Activated CD4-positive, alpha-beta T cell treated with anti-CD3 and anti-CD28 coated beads for 36 hours (primary cell): ENCODE measurements around the gene ELMO2. TPM values are rescaled to one million over a fixed set of nuclear protein-coding genes. Genes with fewer than 3 reads are reported as not detected.
"Not testable (repeated sequence)": the region's sequence is repeated elsewhere in the genome, so short reads cannot be mapped to it uniquely, and the experiment has no call there.

Experiments
- ATAC-seq: fragments of 200-7000 bp; cut with Tn5 transposase; one replicate; pipeline ENCODE4 v1.10.0; 2021; ENCODE audit warnings: mild to moderate bottlenecking, moderate library complexity
- CTCF ChIA-PET: fragments of 350-600 bp; sonication (Branson Sonifier 250); formaldehyde crosslinking; loops from one replicate; lab custom pipeline; 2021; ENCODE audit warnings: antibody characterized with exemption; lab: Charles Lee
- POLR2A ChIA-PET: fragments of 350-600 bp; sonication (Branson Sonifier 250); formaldehyde crosslinking; loops from one replicate; lab custom pipeline; 2021; ENCODE audit warnings: antibody characterized with exemption, inconsistent platforms; lab: Charles Lee
- DNase-seq: peaks from one replicate; pipeline ENCODE4 v3.0.0-alpha.2; 2020
- H3K27ac Mint-ChIP-seq: one replicate; pipeline ENCODE4 v1.8.0; 2021; ENCODE audit warnings: mixed read lengths
- H3K27me3 Mint-ChIP-seq: one replicate; pipeline ENCODE4 v1.8.0; 2021; ENCODE audit warnings: mixed read lengths
- H3K36me3 Mint-ChIP-seq: one replicate; pipeline ENCODE4 v1.8.0; 2021; ENCODE audit warnings: low read depth, mixed read lengths
- H3K4me1 Mint-ChIP-seq: one replicate; pipeline ENCODE4 v1.8.0; 2021; ENCODE audit warnings: mixed read lengths
- H3K4me3 Mint-ChIP-seq: one replicate; pipeline ENCODE4 v1.8.0; 2021; ENCODE audit warnings: mild to moderate bottlenecking, moderate library complexity, mixed read lengths
- H3K9me3 Mint-ChIP-seq: one replicate; pipeline ENCODE4 v1.8.0; 2021; ENCODE audit warnings: low read depth, mixed read lengths
- intact Hi-C, 2 experiments: fragments of 100-400 bp; cut with DNase I in 1 of 2; cut with micrococcal nuclease in 1 of 2; formaldehyde crosslinking; loops; one replicate each; pipeline versions ENCODE4 v1.14.2 to v1.15.1; 2022 to 2024; cut with DNase I, micrococcal nuclease
- total RNA-seq, 2 experiments: library from RNA; stranded (reverse); gene quantifications; one replicate each; pipeline ENCODE4 v1.2.3, GENCODE V29; 2021

Gene ELMO2
- total RNA-seq, 2 experiments from 2014 or later: 47.4 to 54.6 TPM

DNA sequence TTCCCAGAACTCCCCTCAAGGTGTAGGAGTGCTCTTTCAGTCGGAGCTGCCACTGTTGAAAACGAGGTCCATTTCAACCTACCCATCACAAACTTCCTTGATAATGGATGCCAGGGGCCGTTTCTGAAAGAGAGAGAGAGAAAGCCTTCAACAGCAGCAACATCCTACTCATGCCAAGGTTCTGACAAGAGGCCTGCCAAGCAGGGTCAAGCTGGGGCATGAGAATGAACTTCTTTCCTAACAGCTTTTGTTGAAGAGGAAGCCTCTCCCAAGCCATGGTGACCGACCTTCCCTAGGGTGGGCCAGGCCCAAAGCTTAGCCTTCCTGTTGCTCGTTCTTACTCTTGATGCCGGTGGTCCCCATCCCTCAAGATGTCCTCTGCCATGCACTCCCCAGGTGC lies 12.4 kb downstream of the ELMO2 start:
- ChIA-PET CTCF (interaction anchor here (1.0 to 1.2 kb wide), 2 partner anchors 12 to 17 kb away, joined by 3 read pairs; no protein-coding TSS in a partner anchor), POLR2A (no interaction called here)
- DNase-seq (no peak), ATAC-seq (no peak)
- Mint-ChIP-seq H3K27me3 (no peaks in the 10 kb centered on the region), H3K36me3 (peaks cover 24% of the 10 kb centered on the region), H3K27ac (no peak overlapping the region), H3K4me3 (no peak overlapping the region), H3K4me1 (peaks cover 5% of the 10 kb centered on the region), H3K9me3 (no peaks in the 10 kb centered on the region)
- intact Hi-C loops: no loop called here

DNA sequence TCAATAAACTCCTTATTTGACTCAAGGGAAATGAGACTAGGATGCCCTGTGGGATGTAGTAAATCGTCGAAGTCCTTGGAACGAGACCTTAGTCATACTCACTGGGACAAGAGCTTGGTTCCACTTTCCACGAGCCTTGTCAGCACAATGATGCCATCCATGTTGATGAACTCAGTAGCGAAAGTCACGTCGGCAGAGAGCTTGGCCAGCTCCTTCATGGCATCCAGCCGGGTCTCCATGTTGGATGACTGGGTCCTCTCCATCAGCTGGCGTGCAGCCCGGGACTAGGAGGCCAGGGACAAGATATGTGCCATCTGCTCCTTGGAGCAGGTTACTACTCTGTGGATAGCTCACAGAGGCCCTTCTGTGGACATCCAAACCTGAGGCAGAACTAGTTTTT lies 17.5 kb downstream of the ELMO2 start:
- DNase-seq (no peak), ATAC-seq (no peak)
- CTCF ChIA-PET: no interaction called here
- Mint-ChIP-seq H3K9me3 (no peaks in the 10 kb centered on the region), H3K4me1 (no peaks in the 10 kb centered on the region), H3K36me3 (peaks cover 42% of the 10 kb centered on the region), H3K27me3 (no peaks in the 10 kb centered on the region), H3K27ac (no peak overlapping the region), H3K4me3 (no peak overlapping the region)
- POLR2A ChIA-PET: no interaction called here
- intact Hi-C loops: no loop called here

DNA sequence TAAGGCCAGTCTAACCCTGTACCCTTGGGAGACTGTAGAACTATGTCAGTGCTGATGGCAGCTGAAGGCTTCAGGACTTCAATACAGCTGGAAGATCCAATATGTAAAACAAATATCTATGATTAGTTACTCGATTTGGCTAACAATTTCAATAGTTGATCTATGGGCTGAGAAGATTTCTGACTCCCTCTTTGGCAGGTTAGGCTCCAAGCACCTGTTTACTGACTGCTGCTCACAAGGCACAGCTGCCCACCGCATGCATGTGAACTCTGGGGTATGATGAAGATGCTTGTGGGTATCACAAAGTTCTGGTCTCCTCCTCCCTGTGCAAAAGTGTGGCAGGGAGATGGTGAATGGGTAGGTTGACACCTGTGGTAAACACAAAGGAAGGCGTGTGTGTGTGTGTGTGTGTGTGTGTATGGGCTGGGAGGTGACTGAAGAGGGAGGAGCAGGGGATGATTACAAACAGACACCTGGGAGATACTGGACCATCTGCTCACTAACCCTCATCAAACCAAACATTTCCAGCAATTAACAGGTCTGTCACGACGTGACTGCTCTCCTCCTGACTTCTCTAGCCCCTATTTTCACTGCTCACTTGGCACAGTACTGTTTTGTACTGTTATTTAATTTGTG lies 18.1 kb downstream of the ELMO2 start:
- ChIA-PET POLR2A (no interaction called here), CTCF (interaction anchor here (0.6 kb wide), 2 partner anchors 21 to 24 kb away, joined by 3 read pairs; no protein-coding TSS in a partner anchor)
- Mint-ChIP-seq H3K4me3 (no peak overlapping the region), H3K36me3 (peaks cover 42% of the 10 kb centered on the region), H3K27ac (no peak overlapping the region), H3K9me3 (no peaks in the 10 kb centered on the region), H3K27me3 (no peaks in the 10 kb centered on the region), H3K4me1 (no peaks in the 10 kb centered on the region)
- DNase-seq (no peak), ATAC-seq (no peak)
- intact Hi-C loops: no loop called here

DNA sequence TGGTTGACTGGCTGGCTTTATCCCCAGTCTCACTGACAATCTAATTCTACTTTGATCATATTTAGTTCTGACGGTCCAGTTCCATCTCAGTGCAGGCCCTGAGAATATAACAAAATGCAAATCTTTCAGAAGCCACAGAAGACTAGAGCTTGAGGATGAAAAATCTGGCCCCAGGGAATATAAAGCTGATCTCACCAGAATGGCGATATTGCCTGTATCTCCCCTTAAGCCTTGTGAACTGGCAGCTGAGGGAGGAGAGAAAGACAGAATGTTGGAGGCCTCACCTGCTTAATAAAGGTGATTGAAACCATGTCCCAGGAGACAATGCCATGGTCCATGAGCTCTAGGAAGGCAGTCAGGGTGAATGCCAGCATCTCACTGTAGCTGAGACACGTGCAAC lies 19.4 kb downstream of the ELMO2 start:
- DNase-seq, H3K4me1 Mint-ChIP-seq, POLR2A ChIA-PET, H3K9me3 Mint-ChIP-seq, H3K4me3 Mint-ChIP-seq, H3K27ac Mint-ChIP-seq, ATAC-seq, intact Hi-C loops, CTCF ChIA-PET, H3K27me3 Mint-ChIP-seq: not testable (repeated sequence)
- H3K36me3 Mint-ChIP-seq: peaks cover 40% of the 10 kb centered on the region

DNA sequence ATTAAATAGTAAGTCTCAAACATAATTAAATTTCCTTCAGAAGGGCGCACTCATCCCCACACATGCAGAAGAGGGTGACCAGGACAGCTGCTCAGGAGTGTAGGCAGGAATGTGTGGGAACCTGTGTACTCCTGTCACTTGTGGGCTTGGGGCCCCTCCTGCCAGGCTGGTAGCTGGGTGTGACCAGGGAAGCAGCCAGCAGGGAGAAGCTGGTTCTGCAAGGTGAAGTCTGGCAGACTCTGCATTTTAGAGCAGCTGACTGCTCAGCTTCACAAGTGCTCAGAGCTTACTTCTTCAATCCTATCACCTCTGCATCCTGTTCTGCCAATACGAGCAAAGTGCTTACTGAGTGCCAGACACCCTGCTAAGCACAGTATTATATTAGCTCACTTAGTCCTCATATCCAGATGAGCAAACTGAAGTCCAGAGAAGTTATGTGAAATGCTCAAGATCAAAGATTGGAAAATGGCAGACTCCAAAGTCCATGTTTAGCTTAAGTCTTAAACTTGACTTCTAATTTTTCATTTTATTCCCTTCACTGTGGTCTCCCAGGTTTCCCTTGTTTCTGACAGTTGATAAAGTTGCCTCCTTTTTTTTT lies 27.9 kb downstream of the ELMO2 start:
- H3K9me3 Mint-ChIP-seq: no peaks in the 10 kb centered on the region
- no peak overlapping the region for H3K27ac Mint-ChIP-seq
- DNase-seq (no peak), ATAC-seq (no peak)
- H3K27me3 Mint-ChIP-seq: no peaks in the 10 kb centered on the region
- H3K4me3 Mint-ChIP-seq: no peak overlapping the region
- no peaks in the 10 kb centered on the region for H3K4me1 Mint-ChIP-seq
- POLR2A ChIA-PET: no interaction called here
- CTCF ChIA-PET: interaction anchor here (1.0 to 1.5 kb wide), 2 partner anchors 13 to 22 kb away, joined by 4 to 5 read pairs; no protein-coding TSS in a partner anchor
- intact Hi-C loops: no loop called here
- peaks cover 45% of the 10 kb centered on the region for H3K36me3 Mint-ChIP-seq

DNA sequence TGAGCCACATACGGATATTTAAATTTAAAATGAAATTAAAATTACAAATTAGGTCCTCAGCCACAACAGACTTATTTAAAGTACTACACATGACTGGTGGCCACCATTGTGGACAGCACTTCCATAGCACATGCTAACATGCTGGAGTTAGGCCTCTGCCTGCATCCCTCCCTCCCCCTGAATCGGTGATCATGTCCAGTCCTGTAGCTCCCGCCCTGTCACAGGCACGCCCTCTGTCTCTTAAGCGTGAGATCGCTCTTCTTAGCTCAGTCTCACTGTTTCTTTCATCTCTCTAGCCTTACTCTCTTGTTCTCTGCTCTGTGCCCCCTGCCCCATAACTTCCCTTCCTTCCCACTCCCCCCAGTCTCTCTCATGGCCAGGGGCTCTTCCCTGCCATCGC lies 28.9 kb downstream of the ELMO2 start:
- H3K36me3 Mint-ChIP-seq: peaks cover 51% of the 10 kb centered on the region

DNA sequence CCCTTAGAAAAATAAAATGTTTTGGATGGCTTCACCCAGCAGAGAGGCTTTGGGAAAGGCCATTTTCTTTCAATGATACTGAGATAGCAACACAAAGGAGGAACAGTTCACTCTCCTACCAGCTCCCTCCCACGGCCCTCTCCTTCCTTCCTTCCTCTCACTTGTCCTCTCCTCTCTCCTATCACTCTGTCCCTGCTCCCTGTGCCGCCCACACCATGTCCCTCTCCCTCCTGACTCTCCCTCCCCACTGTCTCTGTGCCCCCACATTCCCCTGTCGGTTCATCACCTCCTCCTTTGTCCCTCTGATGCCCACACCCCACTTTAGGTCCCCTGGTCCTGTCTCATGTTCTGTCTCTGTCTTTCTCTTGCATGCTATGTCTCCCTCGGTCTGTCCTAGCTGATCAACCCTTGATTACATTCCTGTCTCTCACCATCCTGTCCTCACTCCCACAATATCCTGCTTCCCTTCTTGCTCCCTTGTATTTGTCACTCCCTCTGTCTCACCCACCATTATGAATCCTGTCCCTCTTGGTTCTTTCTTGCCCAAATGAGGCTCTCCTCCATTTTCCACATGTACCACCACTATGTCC lies 30.1 kb downstream of the ELMO2 start:
- no peaks in the 10 kb centered on the region for H3K27me3 Mint-ChIP-seq
- DNase-seq: no peak
- ChIA-PET CTCF (interaction anchor here (0.6 kb wide), 1 partner anchor 40 kb away, joined by 3 read pairs; no protein-coding TSS in a partner anchor), POLR2A (no interaction called here)
- H3K36me3 Mint-ChIP-seq: peaks cover 55% of the 10 kb centered on the region
- no peaks in the 10 kb centered on the region for H3K9me3 Mint-ChIP-seq
- H3K4me1 Mint-ChIP-seq: no peaks in the 10 kb centered on the region
- peak overlapping the region; percentile 3 for H3K27ac Mint-ChIP-seq
- no peak overlapping the region for H3K4me3 Mint-ChIP-seq
- intact Hi-C loops: no loop called here
- ATAC-seq: no peak

More for the DNA sequence above, 28.9 kb downstream of the ELMO2 start:
- DNase-seq (no peak), ATAC-seq (no peak)
- Mint-ChIP-seq H3K4me3 (no peak overlapping the region), H3K4me1 (no peaks in the 10 kb centered on the region), H3K27me3 (no peaks in the 10 kb centered on the region), H3K9me3 (no peaks in the 10 kb centered on the region), H3K27ac (no peak overlapping the region)
- intact Hi-C loops: no loop called here
- POLR2A ChIA-PET: no interaction called here
- CTCF ChIA-PET: interaction anchor here (0.7 to 0.9 kb wide), 2 partner anchors 11 to 16 kb away, joined by 3 read pairs; no protein-coding TSS in a partner anchor

DNA sequence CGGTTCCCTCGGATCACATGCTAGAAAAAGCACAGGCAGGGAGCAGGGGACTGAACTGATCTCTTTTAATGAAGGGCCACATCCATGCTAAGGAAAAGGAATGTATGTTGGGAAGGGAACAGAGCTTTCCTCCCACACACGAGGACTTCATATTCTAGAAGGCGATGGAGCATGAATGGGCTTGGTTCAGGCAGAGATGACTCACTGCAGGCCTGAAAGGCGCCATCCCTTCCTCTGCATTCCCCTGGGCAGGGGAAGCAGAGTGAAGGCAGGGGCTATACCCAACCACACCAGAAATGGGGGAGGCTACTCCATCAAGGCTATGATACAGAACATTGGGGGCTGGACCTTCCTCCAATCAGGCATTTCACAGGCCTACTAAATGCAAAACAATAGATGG lies 30.6 kb downstream of the ELMO2 start:
- ChIA-PET CTCF (no interaction called here), POLR2A (no interaction called here)
- Mint-ChIP-seq H3K4me3 (no peak overlapping the region), H3K27ac (no peak overlapping the region), H3K27me3 (no peaks in the 10 kb centered on the region), H3K4me1 (no peaks in the 10 kb centered on the region), H3K9me3 (no peaks in the 10 kb centered on the region), H3K36me3 (peaks cover 51% of the 10 kb centered on the region)
- ATAC-seq: no peak
- intact Hi-C loops: no loop called here
- no peak for DNase-seq

DNA sequence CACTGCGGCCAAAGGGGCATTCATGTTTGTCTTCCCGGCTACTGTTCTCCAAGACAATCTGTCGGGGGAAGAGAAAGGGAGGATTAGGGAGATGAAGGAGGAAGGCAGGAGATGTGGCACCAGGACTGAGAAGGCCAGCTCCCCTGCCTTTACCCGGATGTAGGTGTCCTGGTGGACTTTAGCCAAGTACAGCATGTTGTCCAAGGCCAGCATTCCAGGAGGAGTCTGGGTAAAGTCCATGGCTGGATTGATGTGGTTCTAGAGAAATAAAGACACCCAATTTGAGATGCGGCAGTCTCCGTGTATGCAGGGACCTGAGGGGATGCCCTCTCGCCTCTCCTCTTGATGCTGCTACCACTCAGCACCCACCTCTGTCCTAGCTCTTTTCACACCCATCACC lies 32.0 kb downstream of the ELMO2 start:
- Mint-ChIP-seq H3K4me3 (no peak overlapping the region), H3K27me3 (no peaks in the 10 kb centered on the region), H3K9me3 (no peaks in the 10 kb centered on the region), H3K4me1 (peaks cover 2% of the 10 kb centered on the region), H3K27ac (no peak overlapping the region), H3K36me3 (peaks cover 54% of the 10 kb centered on the region)
- intact Hi-C loops: no loop called here
- DNase-seq: no peak
- CTCF ChIA-PET: interaction anchor here (0.6 kb wide), 1 partner anchor 26 kb away, joined by 3 read pairs; no protein-coding TSS in a partner anchor
- POLR2A ChIA-PET: no interaction called here
- ATAC-seq: no peak

DNA sequence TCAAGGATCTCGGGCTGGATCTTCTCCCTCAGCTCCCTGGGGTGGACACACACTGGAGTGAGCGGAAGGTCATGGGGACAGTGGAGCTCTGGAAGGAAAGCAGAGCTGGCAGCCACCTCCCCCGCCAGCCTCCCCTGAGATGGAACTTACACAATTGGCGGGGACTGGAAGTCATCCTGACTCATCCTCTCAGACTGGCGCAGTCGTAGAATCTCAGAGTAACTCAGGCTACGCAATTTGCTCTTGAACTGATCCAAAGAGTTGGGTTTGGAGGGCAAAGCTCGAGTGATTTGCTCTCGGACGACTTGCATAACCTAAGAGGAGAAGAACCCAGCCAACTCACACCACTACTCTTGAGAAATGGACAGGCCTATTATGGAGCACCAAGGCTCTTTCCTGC lies 34.8 kb downstream of the ELMO2 start:
- Mint-ChIP-seq H3K9me3 (no peaks in the 10 kb centered on the region), H3K4me3 (no peak overlapping the region), H3K27me3 (no peaks in the 10 kb centered on the region), H3K27ac (peak overlapping the region; percentile 9), H3K36me3 (peaks cover 61% of the 10 kb centered on the region), H3K4me1 (peaks cover 18% of the 10 kb centered on the region)
- POLR2A ChIA-PET: no interaction called here
- DNase-seq (no peak), ATAC-seq (no peak)
- CTCF ChIA-PET: no interaction called here
- intact Hi-C loops: no loop called here

DNA sequence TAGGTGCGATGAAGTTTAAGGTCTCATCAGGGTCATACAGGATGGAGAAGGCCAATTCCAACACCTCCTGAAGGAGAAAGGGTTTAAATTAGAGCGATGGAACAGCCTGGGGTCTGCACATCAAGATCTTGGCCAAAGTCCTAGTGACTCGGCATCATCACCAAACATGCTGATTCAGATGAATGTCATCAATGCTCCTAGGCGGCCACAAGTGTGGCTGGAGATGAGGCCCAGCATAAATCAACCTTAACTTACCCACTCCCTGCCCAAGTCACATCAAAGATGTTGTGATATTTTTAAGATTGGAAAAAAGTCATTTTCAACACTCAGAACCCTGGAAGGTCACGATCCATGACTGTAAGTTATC lies 37.5 kb downstream of the ELMO2 start:
- POLR2A ChIA-PET: no interaction called here
- peak overlapping the region; percentile 65 for H3K27ac Mint-ChIP-seq
- H3K4me3 Mint-ChIP-seq: no peak overlapping the region
- H3K4me1 Mint-ChIP-seq: peaks cover 41% of the 10 kb centered on the region
- peaks cover 58% of the 10 kb centered on the region for H3K36me3 Mint-ChIP-seq
- ATAC-seq (no peak), DNase-seq (no peak)
- CTCF ChIA-PET: interaction anchor here (0.7 kb wide), 1 partner anchor 356 kb away, joined by 3 read pairs; no protein-coding TSS in a partner anchor
- intact Hi-C loops: loop anchor here in 1 of 2 experiments (10.0 kb wide), 1 partner anchor 484 kb away; the partner anchor contains the start of genes SPATA25 and ZSWIM1
- H3K27me3 Mint-ChIP-seq: no peaks in the 10 kb centered on the region
- H3K9me3 Mint-ChIP-seq: no peaks in the 10 kb centered on the region
